Lower lobe of right lung (tissue), 2 donors: ENCODE data around the gene CDPF1. TPM values are rescaled to one million over a fixed set of nuclear protein-coding genes. Genes with fewer than 3 reads are reported as not detected.
"Not testable (repeated sequence)": the region's sequence is repeated elsewhere in the genome, so short reads cannot be mapped to it uniquely, and the experiment has no call there.

Experiments
- ATAC-seq, 2 donors: fragments of 200-7000 bp; cut with Tn5 transposase; one replicate each; pipeline ENCODE4 v1.9.1; 2020 to 2022; ENCODE audit warnings: mild to moderate bottlenecking in 2 of 2, moderate library complexity in 2 of 2
- DNase-seq: peaks from one replicate; pipeline ENCODE4 v3.0.0-alpha.2; 2020
- H3K27ac ChIP-seq: fragments of 200-600 bp; one replicate; pipeline ENCODE4 v1.8.0; 2022
- H3K27me3 ChIP-seq: fragments of 200-600 bp; one replicate; pipeline ENCODE4 v1.8.0; 2022; ENCODE audit warnings: low read depth
- H3K36me3 ChIP-seq: fragments of 200-600 bp; one replicate; pipeline ENCODE4 v1.8.0; 2022; ENCODE audit warnings: mild to moderate bottlenecking
- H3K4me1 ChIP-seq: fragments of 200-600 bp; one replicate; pipeline ENCODE4 v1.8.0; 2022
- H3K4me3 ChIP-seq: fragments of 200-600 bp; one replicate; pipeline ENCODE4 v1.8.0; 2022; ENCODE audit warnings: mild to moderate bottlenecking
- H3K9me3 ChIP-seq: fragments of 200-600 bp; one replicate; pipeline ENCODE4 v1.8.0; 2022
- intact Hi-C: fragments of 100-400 bp; cut with DNase I; formaldehyde crosslinking; loops from one replicate; pipeline ENCODE4 v1.11.0; 2022
- total RNA-seq: library from RNA; stranded (reverse); fragmentation: NEBNext Ultra II Directional; extraction: Animal tissue kit (Norgen Biotek cat#: 25700); gene quantifications from one replicate; pipeline ENCODE4 v1.2.1, GENCODE V29; 2021
- TF ChIP-seq, protein P1 (sequence below): fragments of 200-600 bp; IDR thresholded peaks from one replicate; pipeline ENCODE4 v1.8.0; 2022; ENCODE audit warnings: antibody characterized with exemption, mild to moderate bottlenecking
- donor health status: DM: no; HTN: yes; CAD: no; lungs with severe emphysema.

CDPF1 gene
- total RNA-seq, 1 donor from 2014 or later: 7.1 TPM

DNA sequence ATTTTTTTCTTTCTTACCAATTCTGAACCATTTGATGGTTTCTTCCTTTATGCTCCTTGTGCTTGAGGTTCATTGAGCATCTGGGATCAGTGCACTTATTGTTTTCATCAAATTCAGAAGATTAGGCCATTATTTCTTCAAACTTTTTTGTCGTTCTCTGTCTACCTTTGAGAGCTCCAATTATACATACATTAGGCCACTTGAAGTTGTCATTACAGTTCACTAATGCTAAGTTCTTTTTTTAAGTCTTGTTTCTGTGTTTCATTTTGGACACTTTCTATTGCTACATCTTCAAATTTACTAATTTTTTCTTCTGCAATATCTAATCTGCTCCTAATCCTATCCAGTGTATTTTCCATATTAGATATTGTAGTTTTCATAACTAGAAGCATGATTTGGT lies 40.8 kb downstream of the CDPF1 start:
- intact Hi-C loops: no loop called here
- Histone ChIP-seq H3K27me3 (no peaks in the 10 kb centered on the region), H3K36me3 (peaks cover 19% of the 10 kb centered on the region), H3K4me1 (no peaks in the 10 kb centered on the region), H3K27ac (no peak overlapping the region), H3K4me3 (no peak overlapping the region), H3K9me3 (peaks cover 10% of the 10 kb centered on the region)
- ATAC-seq (no peak), DNase-seq (no peak)
- TF ChIP-seq, protein P1, sequence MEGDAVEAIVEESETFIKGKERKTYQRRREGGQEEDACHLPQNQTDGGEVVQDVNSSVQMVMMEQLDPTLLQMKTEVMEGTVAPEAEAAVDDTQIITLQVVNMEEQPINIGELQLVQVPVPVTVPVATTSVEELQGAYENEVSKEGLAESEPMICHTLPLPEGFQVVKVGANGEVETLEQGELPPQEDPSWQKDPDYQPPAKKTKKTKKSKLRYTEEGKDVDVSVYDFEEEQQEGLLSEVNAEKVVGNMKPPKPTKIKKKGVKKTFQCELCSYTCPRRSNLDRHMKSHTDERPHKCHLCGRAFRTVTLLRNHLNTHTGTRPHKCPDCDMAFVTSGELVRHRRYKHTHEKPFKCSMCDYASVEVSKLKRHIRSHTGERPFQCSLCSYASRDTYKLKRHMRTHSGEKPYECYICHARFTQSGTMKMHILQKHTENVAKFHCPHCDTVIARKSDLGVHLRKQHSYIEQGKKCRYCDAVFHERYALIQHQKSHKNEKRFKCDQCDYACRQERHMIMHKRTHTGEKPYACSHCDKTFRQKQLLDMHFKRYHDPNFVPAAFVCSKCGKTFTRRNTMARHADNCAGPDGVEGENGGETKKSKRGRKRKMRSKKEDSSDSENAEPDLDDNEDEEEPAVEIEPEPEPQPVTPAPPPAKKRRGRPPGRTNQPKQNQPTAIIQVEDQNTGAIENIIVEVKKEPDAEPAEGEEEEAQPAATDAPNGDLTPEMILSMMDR: no peak

DNA sequence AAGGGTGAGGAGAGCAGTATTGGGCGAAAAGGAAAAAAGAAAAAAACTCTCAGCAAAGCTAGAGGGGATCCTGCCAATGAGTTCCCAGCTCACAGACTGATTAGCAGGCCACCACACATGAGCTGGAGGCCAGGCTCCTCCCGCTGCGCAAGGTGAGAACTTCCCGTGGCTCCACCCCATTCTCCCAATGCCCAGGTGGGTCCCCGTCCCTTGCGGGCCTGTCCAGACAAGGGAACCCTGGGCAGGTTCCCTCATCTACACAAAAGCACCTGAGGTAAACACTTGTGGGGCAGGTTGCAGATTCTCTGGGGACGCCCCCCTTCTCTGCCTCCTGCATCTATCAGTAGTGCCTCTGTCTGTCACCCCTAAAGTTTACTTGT lies 46.5 kb downstream of the CDPF1 start:
- Histone ChIP-seq H3K27ac (no peak overlapping the region), H3K27me3 (no peaks in the 10 kb centered on the region), H3K4me1 (no peaks in the 10 kb centered on the region), H3K9me3 (no peaks in the 10 kb centered on the region), H3K36me3 (peaks cover 49% of the 10 kb centered on the region), H3K4me3 (no peak overlapping the region)
- intact Hi-C loops: no loop called here
- no peak for DNase-seq
- TF ChIP-seq, protein P1: no peak
- no peak for ATAC-seq

DNA sequence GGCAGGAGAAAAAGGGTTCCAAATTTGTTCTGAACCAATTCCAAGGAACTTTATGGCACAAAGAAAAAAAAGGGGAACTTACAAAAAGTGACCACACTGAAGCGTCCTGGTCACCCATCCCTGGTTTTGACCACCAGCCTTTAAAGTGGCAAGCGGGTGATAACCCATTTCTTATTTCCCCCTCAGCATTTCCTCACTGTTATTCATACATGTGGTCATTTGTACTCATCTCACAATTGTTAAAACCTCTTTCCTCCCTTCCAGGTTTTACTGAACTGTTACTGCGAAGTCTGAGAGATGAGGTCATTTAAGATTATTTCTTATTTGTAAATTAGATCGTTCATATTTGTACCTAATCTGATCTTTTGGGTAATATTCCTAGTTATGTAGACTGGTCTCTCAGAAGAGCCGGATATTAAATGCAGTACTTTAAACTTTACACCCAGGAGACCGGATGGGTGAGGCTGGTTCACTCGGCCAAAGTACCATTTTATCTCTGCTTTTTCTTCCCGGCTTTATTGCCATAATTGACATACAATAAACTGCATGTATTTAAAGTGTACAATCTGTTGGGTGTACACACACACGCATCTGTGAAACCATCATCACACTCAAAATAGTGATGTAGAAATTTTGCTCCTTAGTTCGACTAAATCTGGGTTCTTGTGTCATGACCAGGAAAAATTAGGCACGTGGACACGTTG lies 47.0 kb downstream of the CDPF1 start:
- H3K36me3 ChIP-seq: peaks cover 53% of the 10 kb centered on the region
- intact Hi-C loops: no loop called here
- ATAC-seq (no peak), DNase-seq (no peak)
- TF ChIP-seq, protein P1: no peak
- no peak overlapping the region for H3K27ac ChIP-seq
- H3K27me3 ChIP-seq: no peaks in the 10 kb centered on the region
- H3K9me3 ChIP-seq: no peaks in the 10 kb centered on the region
- H3K4me1 ChIP-seq: no peaks in the 10 kb centered on the region
- H3K4me3 ChIP-seq: no peak overlapping the region

DNA sequence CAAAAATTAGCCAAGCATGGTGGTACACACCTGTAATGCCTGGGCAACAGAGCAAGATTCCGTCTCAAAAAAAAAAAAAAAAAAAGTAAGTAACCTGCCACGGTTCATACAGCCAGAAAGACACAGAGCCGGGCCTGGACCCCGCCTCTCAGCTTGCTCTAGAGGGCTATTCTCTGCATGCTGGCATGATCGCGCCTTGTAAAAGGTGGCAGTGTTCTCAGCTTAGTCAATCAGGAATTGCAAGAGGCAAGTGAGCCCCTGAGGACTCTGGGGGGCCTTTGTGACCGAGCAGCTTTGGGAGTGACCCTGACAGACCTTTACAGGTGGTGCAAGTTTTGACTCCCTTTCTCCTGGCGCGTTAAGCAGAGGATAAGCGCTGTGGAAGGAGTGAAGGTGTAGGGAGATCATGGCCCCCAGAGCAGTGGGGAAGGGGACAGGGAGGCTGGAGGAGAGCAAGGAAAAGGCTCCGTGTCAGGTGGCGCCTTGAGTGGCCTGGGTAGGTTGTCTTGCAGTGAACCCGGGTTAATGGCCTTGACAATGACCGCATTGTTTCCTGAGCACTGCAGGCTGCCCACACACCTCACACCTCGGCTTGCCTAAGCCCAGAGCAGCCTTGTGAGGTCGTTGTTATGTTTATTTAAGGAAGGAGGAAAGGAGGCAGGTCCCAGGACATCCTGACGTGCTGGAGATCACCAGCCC lies 48.9 kb downstream of the CDPF1 start:
- ATAC-seq: no peak
- intact Hi-C loops: no loop called here
- Histone ChIP-seq H3K36me3 (peaks cover 53% of the 10 kb centered on the region), H3K4me1 (no peaks in the 10 kb centered on the region), H3K9me3 (no peaks in the 10 kb centered on the region), H3K4me3 (no peak overlapping the region), H3K27me3 (no peaks in the 10 kb centered on the region), H3K27ac (no peak overlapping the region)
- TF ChIP-seq, protein P1: no peak
- no peak for DNase-seq

DNA sequence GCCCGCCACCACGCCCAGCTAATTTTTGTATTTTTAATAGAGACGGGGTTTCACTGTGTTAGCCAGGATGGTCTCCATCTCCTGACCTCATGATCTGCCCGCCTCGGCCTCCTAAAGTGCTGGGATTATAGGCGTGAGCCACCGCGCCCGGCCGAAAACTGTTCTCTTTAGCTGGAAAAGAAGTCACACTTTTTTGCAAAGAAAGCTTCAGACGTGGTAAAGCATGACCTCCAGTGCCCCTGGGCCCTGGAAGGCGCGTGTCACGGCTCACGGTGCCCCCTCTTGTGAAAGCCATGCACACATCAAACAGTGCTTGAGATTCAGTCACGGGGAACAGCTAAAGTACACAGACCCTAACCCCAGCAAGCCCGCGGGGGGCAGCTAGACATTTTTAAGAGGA lies 51.3 kb downstream of the CDPF1 start:
- DNase-seq, H3K9me3 ChIP-seq, H3K27ac ChIP-seq, H3K4me3 ChIP-seq, H3K27me3 ChIP-seq, ATAC-seq, intact Hi-C loops, H3K4me1 ChIP-seq: not testable (repeated sequence)
- peaks cover 46% of the 10 kb centered on the region for H3K36me3 ChIP-seq

DNA sequence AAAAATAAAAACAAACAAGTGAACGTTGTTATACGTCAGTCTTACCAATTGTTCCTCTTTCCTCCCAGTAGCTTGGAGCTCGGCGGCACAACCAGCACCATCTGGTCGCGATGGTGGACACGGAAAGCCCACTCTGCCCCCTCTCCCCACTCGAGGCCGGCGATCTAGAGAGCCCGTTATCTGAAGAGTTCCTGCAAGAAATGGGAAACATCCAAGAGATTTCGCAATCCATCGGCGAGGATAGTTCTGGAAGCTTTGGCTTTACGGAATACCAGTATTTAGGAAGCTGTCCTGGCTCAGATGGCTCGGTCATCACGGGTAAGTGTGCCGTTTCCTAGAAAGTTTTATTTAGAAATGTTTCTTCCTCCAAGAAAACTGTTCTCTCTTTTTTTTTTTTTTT lies 51.8 kb downstream of the CDPF1 start:
- intact Hi-C loops: no loop called here
- H3K9me3 ChIP-seq: no peaks in the 10 kb centered on the region
- no peak overlapping the region for H3K27ac ChIP-seq
- ATAC-seq: no peak
- no peak overlapping the region for H3K4me3 ChIP-seq
- DNase-seq: no peak
- H3K4me1 ChIP-seq: peaks cover 6% of the 10 kb centered on the region
- peaks cover 41% of the 10 kb centered on the region for H3K36me3 ChIP-seq
- TF ChIP-seq, protein P1: no peak
- H3K27me3 ChIP-seq: no peaks in the 10 kb centered on the region
